Measurements from ENCODE around the gene FBP2. TPM values are rescaled to one million over a fixed set of nuclear protein-coding genes. Genes with fewer than 3 reads are reported as not detected.

FBP2 gene
- total RNA-seq, 1 donor from 2014 or later: not detected

GRCh38 chr9:94612071-94612470 is 18.4 kb upstream of the FBP2 start:
- DNase-seq (ENCODE audit: low read depth) (no peak), FAIRE-seq (no peak)
- Histone ChIP-seq H3K27me3 (ENCODE audit: control insufficient read depth, insufficient read depth, low read length) (no peaks in the 10 kb centered on the region), H3K36me3 (ENCODE audit: control insufficient read depth, insufficient read depth, low read length) (no peaks in the 10 kb centered on the region), H3K4me3 (ENCODE audit: low read depth, low read length) (no peak overlapping the region)
- TF ChIP-seq, protein P1, sequence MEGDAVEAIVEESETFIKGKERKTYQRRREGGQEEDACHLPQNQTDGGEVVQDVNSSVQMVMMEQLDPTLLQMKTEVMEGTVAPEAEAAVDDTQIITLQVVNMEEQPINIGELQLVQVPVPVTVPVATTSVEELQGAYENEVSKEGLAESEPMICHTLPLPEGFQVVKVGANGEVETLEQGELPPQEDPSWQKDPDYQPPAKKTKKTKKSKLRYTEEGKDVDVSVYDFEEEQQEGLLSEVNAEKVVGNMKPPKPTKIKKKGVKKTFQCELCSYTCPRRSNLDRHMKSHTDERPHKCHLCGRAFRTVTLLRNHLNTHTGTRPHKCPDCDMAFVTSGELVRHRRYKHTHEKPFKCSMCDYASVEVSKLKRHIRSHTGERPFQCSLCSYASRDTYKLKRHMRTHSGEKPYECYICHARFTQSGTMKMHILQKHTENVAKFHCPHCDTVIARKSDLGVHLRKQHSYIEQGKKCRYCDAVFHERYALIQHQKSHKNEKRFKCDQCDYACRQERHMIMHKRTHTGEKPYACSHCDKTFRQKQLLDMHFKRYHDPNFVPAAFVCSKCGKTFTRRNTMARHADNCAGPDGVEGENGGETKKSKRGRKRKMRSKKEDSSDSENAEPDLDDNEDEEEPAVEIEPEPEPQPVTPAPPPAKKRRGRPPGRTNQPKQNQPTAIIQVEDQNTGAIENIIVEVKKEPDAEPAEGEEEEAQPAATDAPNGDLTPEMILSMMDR (IDR thresholded peaks at IDR 0.05; ENCODE audit: insufficient read depth, low read length, severe bottlenecking): no peak

GRCh38 chr9:94611638-94612068 is 18.0 kb upstream of the FBP2 start:
- H3K27me3 ChIP-seq (ENCODE audit: control insufficient read depth, insufficient read depth, low read length): no peaks in the 10 kb centered on the region
- FAIRE-seq (no peak), DNase-seq (ENCODE audit: low read depth) (no peak)
- TF ChIP-seq, protein P1 (IDR thresholded peaks at IDR 0.05; ENCODE audit: insufficient read depth, low read length, severe bottlenecking): no peak
- H3K36me3 ChIP-seq (ENCODE audit: control insufficient read depth, insufficient read depth, low read length): no peaks in the 10 kb centered on the region
- no peak overlapping the region for H3K4me3 ChIP-seq (ENCODE audit: low read depth, low read length)

GRCh38 chr9:94610181-94610606 is 16.6 kb upstream of the FBP2 start:
- TF ChIP-seq, protein P1 (IDR thresholded peaks at IDR 0.05; ENCODE audit: insufficient read depth, low read length, severe bottlenecking): no peak
- no peak for DNase-seq (ENCODE audit: low read depth)
- peaks cover 2% of the 10 kb centered on the region for H3K27me3 ChIP-seq (ENCODE audit: control insufficient read depth, insufficient read depth, low read length)
- no peak for FAIRE-seq
- H3K36me3 ChIP-seq (ENCODE audit: control insufficient read depth, insufficient read depth, low read length): no peaks in the 10 kb centered on the region
- no peak overlapping the region for H3K4me3 ChIP-seq (ENCODE audit: low read depth, low read length)

DNA sequence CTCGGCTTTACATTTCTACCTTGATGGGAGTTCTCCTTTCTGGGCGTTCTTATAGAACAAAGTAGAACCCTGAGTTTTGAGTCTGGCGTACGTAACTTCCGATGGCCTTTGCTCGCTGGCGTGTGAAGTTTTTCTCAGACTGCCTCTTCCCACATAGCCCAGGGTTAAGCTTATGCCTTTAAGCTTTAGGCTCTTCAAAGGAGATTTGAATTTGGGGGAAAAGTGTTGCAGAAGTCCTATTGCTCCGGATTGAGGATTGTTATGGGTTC is 13.7 kb upstream of the FBP2 start:
- Histone ChIP-seq H3K27me3 (ENCODE audit: control insufficient read depth, insufficient read depth, low read length) (peaks cover 2% of the 10 kb centered on the region), H3K36me3 (ENCODE audit: control insufficient read depth, insufficient read depth, low read length) (no peaks in the 10 kb centered on the region), H3K4me3 (ENCODE audit: low read depth, low read length) (no peak overlapping the region)
- FAIRE-seq (no peak), DNase-seq (ENCODE audit: low read depth) (no peak)
- TF ChIP-seq, protein P1 (IDR thresholded peaks at IDR 0.05; ENCODE audit: insufficient read depth, low read length, severe bottlenecking): no peak

- H3K4me3 ChIP-seq (ENCODE audit: low read depth, low read length): no peak overlapping the region
- no peaks in the 10 kb centered on the region for H3K36me3 ChIP-seq (ENCODE audit: control insufficient read depth, insufficient read depth, low read length)
- peaks cover 2% of the 10 kb centered on the region for H3K27me3 ChIP-seq (ENCODE audit: control insufficient read depth, insufficient read depth, low read length)
- DNase-seq (ENCODE audit: low read depth) (no peak), FAIRE-seq (no peak)
- TF ChIP-seq, protein P1 (IDR thresholded peaks at IDR 0.05; ENCODE audit: insufficient read depth, low read length, severe bottlenecking): no peak
These were observed 13.2 kb upstream of the FBP2 start for GRCh38 chr9:94606646-94607422.
